GM12891 (cell line): ENCODE results near the gene FBXO31.

Experiments used
- PAX5 ChIP-seq: IDR thresholded peaks from 2 replicates; pipeline ENCODE4 v1.6.1; 2011; ENCODE audit warnings: low read length, moderate library complexity, mild to moderate bottlenecking; ENCODE audit not compliant: insufficient read depth, severe bottlenecking
- POLR2A ChIP-seq: IDR thresholded peaks from 2 replicates; pipeline ENCODE4 v1.6.1; 2011; ENCODE audit warnings: low read depth, low read length, control low read depth
- POLR2AphosphoS5 ChIP-seq: IDR thresholded peaks from 2 replicates; pipeline ENCODE4 v1.6.1; 2011; ENCODE audit warnings: low read depth, low read length, control low read depth
- SPI1 ChIP-seq: IDR thresholded peaks from 2 replicates; pipeline ENCODE4 v1.6.1; 2011; ENCODE audit warnings: low read depth, low read length, control low read depth
- TAF1 ChIP-seq: IDR thresholded peaks from 2 replicates; pipeline ENCODE4 v1.6.1; 2011; ENCODE audit warnings: low read depth, low read length, control low read depth

DNA sequence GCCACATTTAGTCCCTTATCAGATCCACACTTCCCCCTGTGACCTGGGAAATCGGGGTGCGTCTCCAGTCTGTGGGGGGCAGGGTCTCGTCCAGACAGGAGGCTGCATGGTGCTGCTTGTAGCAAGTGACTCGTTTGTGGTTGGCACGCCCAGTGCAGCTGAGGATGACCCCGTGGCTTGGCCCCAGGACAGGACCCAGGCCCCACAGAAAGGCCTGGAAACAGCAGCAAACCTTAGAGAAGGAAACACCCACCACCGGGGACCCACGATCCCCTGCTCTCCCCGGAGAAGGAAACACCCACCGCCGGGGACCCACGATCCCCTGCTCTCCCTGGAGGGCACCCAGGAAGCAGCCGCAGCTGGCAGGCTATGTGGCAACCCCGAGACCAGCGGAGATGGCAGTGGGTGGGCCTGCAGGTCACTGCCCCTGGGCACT is 58.1 kb downstream of the FBXO31 start:
- TF ChIP-seq SPI1 (no peak), TAF1 (no peak), POLR2A (no peak), POLR2AphosphoS5 (no peak), PAX5 (no peak)
